ENCODE results near the gene SPATS2.

Gene SPATS2

GRCh38 chr12:49559011-49559675, 191.9 kb downstream of the SPATS2 start:
- no peak for DNase-seq (ENCODE audit: low read depth in 2 of 2)
- H3K4me3 ChIP-seq (replicated peaks in 1 of 2; ENCODE audit: low read depth in 2 of 2, low read length in 2 of 2): no peak overlapping the region
- no peak for TF ChIP-seq CTCF (IDR thresholded peaks at IDR 0.05; ENCODE audit: low read depth, low read length)

- no peak for TF ChIP-seq CTCF (IDR thresholded peaks at IDR 0.05; ENCODE audit: low read depth, low read length)
- no peak overlapping the region for H3K4me3 ChIP-seq (replicated peaks in 1 of 2; ENCODE audit: low read depth in 2 of 2, low read length in 2 of 2)
- DNase-seq (ENCODE audit: low read depth in 2 of 2): no peak
Measured at GRCh38 chr12:49560695-49561094, 193.4 kb downstream of the SPATS2 start.

- TF ChIP-seq CTCF (IDR thresholded peaks at IDR 0.05; ENCODE audit: low read depth, low read length): no peak
- H3K4me3 ChIP-seq (replicated peaks in 1 of 2; ENCODE audit: low read depth in 2 of 2, low read length in 2 of 2): no peak overlapping the region
- DNase-seq (ENCODE audit: low read depth in 2 of 2): no peak
Measured at GRCh38 chr12:49562233-49562632, 195.0 kb downstream of the SPATS2 start.

- no peak overlapping the region for H3K4me3 ChIP-seq (replicated peaks in 1 of 2; ENCODE audit: low read depth in 2 of 2, low read length in 2 of 2)
- DNase-seq (ENCODE audit: low read depth in 2 of 2): no peak
- no peak for TF ChIP-seq CTCF (IDR thresholded peaks at IDR 0.05; ENCODE audit: low read depth, low read length)
Measured at GRCh38 chr12:49562831-49563230, 195.6 kb downstream of the SPATS2 start.

- no peak for DNase-seq (ENCODE audit: low read depth in 2 of 2)
- TF ChIP-seq CTCF (IDR thresholded peaks at IDR 0.05; ENCODE audit: low read depth, low read length): no peak
- no peak overlapping the region for H3K4me3 ChIP-seq (replicated peaks in 1 of 2; ENCODE audit: low read depth in 2 of 2, low read length in 2 of 2)
Measured at GRCh38 chr12:49563951-49564685, 196.9 kb downstream of the SPATS2 start.

GRCh38 chr12:49564686-49565405, 197.6 kb downstream of the SPATS2 start:
- no peak for DNase-seq (ENCODE audit: low read depth in 2 of 2)
- no peak overlapping the region for H3K4me3 ChIP-seq (replicated peaks in 1 of 2; ENCODE audit: low read depth in 2 of 2, low read length in 2 of 2)
- TF ChIP-seq CTCF (IDR thresholded peaks at IDR 0.05; ENCODE audit: low read depth, low read length): no peak
